HepG2 (cell line): ENCODE measurements around the gene CD7. TPM values are rescaled to one million over a fixed set of nuclear protein-coding genes. Genes with fewer than 3 reads are reported as not detected.

Source experiments
- ATAD3A ChIP-seq: sonication (generic); formaldehyde crosslinking; IDR thresholded peaks from 2 replicates; pipeline ENCODE4 v1.4.0; 2020; ENCODE audit warnings: missing genetic modification reagents
- HDAC1 ChIP-seq: sonication (generic); formaldehyde crosslinking; IDR thresholded peaks from 2 replicates; pipeline ENCODE4 v1.5.1; 2020; ENCODE audit warnings: mild to moderate bottlenecking, missing genetic modification reagents
- NFKB2 ChIP-seq: sonication (generic); formaldehyde crosslinking; IDR thresholded peaks from 2 replicates; pipeline ENCODE4 v1.4.0; 2020; ENCODE audit warnings: missing genetic modification reagents, borderline replicate concordance
- PHF21A ChIP-seq: sonication (generic); formaldehyde crosslinking; IDR thresholded peaks from 2 replicates; pipeline ENCODE4 v1.5.0; 2020; ENCODE audit warnings: mild to moderate bottlenecking, missing genetic modification reagents
- RBFOX2 ChIP-seq: fragments of 200-400 bp; formaldehyde crosslinking; IDR thresholded peaks from 2 replicates; pipeline ENCODE4 v1.6.1; 2017; ENCODE audit warnings: low read depth, mild to moderate bottlenecking, low read length
- RXRB ChIP-seq: IDR thresholded peaks from 2 replicates; pipeline ENCODE4 v1.6.1; 2016; ENCODE audit warnings: borderline replicate concordance, missing genetic modification reagents, missing compliant biosample characterization
- TCF12 ChIP-seq, 2 experiments: fragments of 450-650 bp in 1 of 2; sonication (generic) in 1 of 2; formaldehyde crosslinking in 1 of 2; IDR thresholded peaks; 2 replicates each; pipeline versions ENCODE4 v1.6.1 to v1.8.0; 2017 to 2022; ENCODE audit warnings: antibody characterized with exemption in 1 of 2, mild to moderate bottlenecking in 1 of 2, missing genetic modification reagents in 1 of 2, moderate library complexity in 1 of 2
- TFDP2 ChIP-seq: sonication (generic); formaldehyde crosslinking; IDR thresholded peaks from 2 replicates; pipeline ENCODE4 v1.4.0; 2020; ENCODE audit warnings: missing genetic modification reagents
- ZBTB26 ChIP-seq: IDR thresholded peaks from 2 replicates; pipeline ENCODE4 v1.6.1; 2016; ENCODE audit warnings: missing compliant biosample characterization, missing genetic modification reagents, borderline replicate concordance
- ZBTB40 ChIP-seq, 2 experiments: fragments of 450-650 bp in 1 of 2; sonication (generic) in 1 of 2; formaldehyde crosslinking in 1 of 2; IDR thresholded peaks; 2 replicates each; pipeline versions ENCODE4 v1.6.1 to v1.8.0; 2016 to 2022; ENCODE audit warnings: antibody characterized with exemption in 1 of 2, mild to moderate bottlenecking in 1 of 2, missing genetic modification reagents in 1 of 2
- ZFP36L2 ChIP-seq: sonication (generic); formaldehyde crosslinking; IDR thresholded peaks from 2 replicates; pipeline ENCODE4 v1.4.0; 2020; ENCODE audit warnings: missing genetic modification reagents
- ZNF326 ChIP-seq: sonication (generic); formaldehyde crosslinking; IDR thresholded peaks from 2 replicates; pipeline ENCODE4 v1.4.0; 2020; ENCODE audit warnings: missing genetic modification reagents, borderline replicate concordance
- ZNF674 ChIP-seq: sonication (generic); formaldehyde crosslinking; IDR thresholded peaks from 2 replicates; pipeline ENCODE4 v1.5.0; 2020; ENCODE audit warnings: low read depth, mild to moderate bottlenecking, missing genetic modification reagents
- ZNF768 ChIP-seq: sonication (generic); formaldehyde crosslinking; IDR thresholded peaks from 2 replicates; pipeline ENCODE4 v1.4.0; 2020; ENCODE audit warnings: missing genetic modification reagents
- ZUFSP ChIP-seq: sonication (generic); formaldehyde crosslinking; IDR thresholded peaks from 2 replicates; pipeline ENCODE4 v1.9.0; 2021; ENCODE audit warnings: missing genetic modification reagents, mild to moderate bottlenecking, borderline replicate concordance
- polyA plus RNA-seq, 8 experiments: library from polyadenylated mRNA; depleted of rRNA in 3 of 8; stranded (reverse) in 7 of 8; unstranded in 1 of 8; fragments of >200 nt; fragmentation: Illumina TruSeq in 4 of 8; extraction: Trizol in 4 of 8; gene quantifications; 2 replicates each; pipeline versions ENCODE4 v1.2.1 to v1.2.3, GENCODE V29; 2011 to 2016; ENCODE audit warnings: low read depth in 4 of 8, missing spikeins in 1 of 8, mixed read lengths in 1 of 8; ENCODE audit not compliant: insufficient read depth in 1 of 8
- total RNA-seq, 5 experiments: library from RNA; depleted of rRNA; stranded (reverse); fragments of >200 nt; fragmentation: Illumina TruSeq; extraction: Trizol; gene quantifications; 2 replicates each; pipeline ENCODE4 v1.2.3, GENCODE V29; 2016; ENCODE audit warnings: low read depth in 1 of 5

The CD7 gene
- total and polyA plus RNA-seq, 2 of the 13 experiments (the other 11 are each of a cell fraction or from before 2014, with no cell fraction given), result 67.6 to 76.4 TPM

- peak; percentile 32; the same call in 1 of the 2 replicates for TF ChIP-seq RXRB (CRISPR knock-in tag)
- no peak for TF ChIP-seq ZFP36L2 (CRISPR knock-in tag)
- no peak for TF ChIP-seq TCF12 (IDR thresholded peaks at IDR 0.05)
- 0 out of 2 replicates have a peak, but pooled peaks have one; percentile 42 for TF ChIP-seq TCF12 (CRISPR knock-in tag; IDR thresholded peaks at IDR 0.05)
- TF ChIP-seq ZNF768 (CRISPR knock-in tag), result peak; percentile 23
- TF ChIP-seq ATAD3A (CRISPR knock-in tag), result no peak
- no peak for TF ChIP-seq ZBTB40 (IDR thresholded peaks at IDR 0.05)
- peak; percentile 58; the same call in 1 of the 2 replicates for TF ChIP-seq ZBTB40 (CRISPR knock-in tag; IDR thresholded peaks at IDR 0.05)
- TF ChIP-seq HDAC1, result peak; percentile 74
- TF ChIP-seq ZBTB26, result 0 out of 2 replicates have a peak, but pooled peaks have one; percentile 32
- peak; percentile 58; the same call in 1 of the 2 replicates for TF ChIP-seq NFKB2 (CRISPR knock-in tag)
- TF ChIP-seq ZNF674 (CRISPR knock-in tag), result no peak
- TF ChIP-seq TFDP2 (CRISPR knock-in tag), result no peak
- no peak for TF ChIP-seq ZUFSP (CRISPR knock-in tag)
- TF ChIP-seq ZNF326 (CRISPR knock-in tag), result no peak
- peak; percentile 28; the same call in 1 of the 2 replicates for TF ChIP-seq RBFOX2
- TF ChIP-seq PHF21A (CRISPR knock-in tag), result peak; percentile 50; the same call in 1 of the 2 replicates
These were observed 2.9 kb upstream of the CD7 start (continued) for GRCh38 chr17:82320140-82320840.
